NCI-H2107 (cell line): ENCODE results near the gene COQ10A.
A peak's percentile ranks its signal among the peaks of the same experiment; 100 is the strongest.
"Not testable (repeated sequence)": the region's sequence is repeated elsewhere in the genome, so short reads cannot be mapped to it uniquely, and the experiment has no call there.

Experiments used
- DNase-seq: peaks from one replicate; lab custom pipeline; 2025; lab: John Stamatoyannopoulos, UW

COQ10A gene

GRCh38 chr12:56280849-56281248 lies 14.1 kb downstream of the COQ10A start:
- no peak for DNase-seq

GRCh38 chr12:56282030-56282429 lies 15.3 kb downstream of the COQ10A start:
- DNase-seq = no peak

GRCh38 chr12:56282579-56282978 lies 15.8 kb downstream of the COQ10A start:
- no peak for DNase-seq

- not testable (repeated sequence) for DNase-seq
These were observed 17.5 kb downstream of the COQ10A start for GRCh38 chr12:56284263-56284662.

- no peak for DNase-seq
These were observed 19.5 kb downstream of the COQ10A start for GRCh38 chr12:56286044-56286830.

- DNase-seq = no peak
These were observed 22.1 kb downstream of the COQ10A start for GRCh38 chr12:56288705-56289387.

- no peak for DNase-seq
These were observed 27.1 kb downstream of the COQ10A start for GRCh38 chr12:56293795-56294194.

- DNase-seq = no peak
These were observed 29.6 kb downstream of the COQ10A start for GRCh38 chr12:56296295-56296694.

GRCh38 chr12:56297400-56297799 lies 30.7 kb downstream of the COQ10A start:
- DNase-seq = no peak

GRCh38 chr12:56298828-56299227 lies 32.1 kb downstream of the COQ10A start:
- DNase-seq = no peak

GRCh38 chr12:56299308-56299852 lies 32.6 kb downstream of the COQ10A start:
- DNase-seq = no peak

- peak; percentile 98 for DNase-seq
These were observed 33.3 kb downstream of the COQ10A start, which contains the start of gene CS for GRCh38 chr12:56299853-56300643. TSS of gene CS (minus strand) at chr12:56300330. CDS start at chr12:56300201, 129 bp downstream.

GRCh38 chr12:56300644-56301464 lies 34.1 kb downstream of the COQ10A start:
- no peak for DNase-seq

- no peak for DNase-seq
These were observed 37.5 kb downstream of the COQ10A start for GRCh38 chr12:56304276-56304675.

- DNase-seq = no peak
These were observed 38.3 kb downstream of the COQ10A start for GRCh38 chr12:56304872-56305590.

GRCh38 chr12:56307221-56307965 lies 40.7 kb downstream of the COQ10A start:
- no peak for DNase-seq

GRCh38 chr12:56308714-56309113 lies 42.0 kb downstream of the COQ10A start:
- DNase-seq = no peak

- DNase-seq = no peak
These were observed 44.3 kb downstream of the COQ10A start for GRCh38 chr12:56311003-56311402.

- no peak for DNase-seq
These were observed 48.5 kb downstream of the COQ10A start for GRCh38 chr12:56315249-56315621.
